Kidney epithelial cell (primary cell): ENCODE measurements around the gene MICAL3. TPM values are rescaled to one million over a fixed set of nuclear protein-coding genes. Genes with fewer than 3 reads are reported as not detected.
"Not testable (repeated sequence)": the region's sequence is repeated elsewhere in the genome, so short reads cannot be mapped to it uniquely, and the experiment has no call there.

Source experiments
- DNase-seq: peaks from one replicate; pipeline ENCODE4 v3.0.0-alpha.2; 2010; ENCODE audit warnings: low read depth
- H3K27me3 ChIP-seq: 2 replicates; pipeline ENCODE4 v1.6.0; 2011; ENCODE audit warnings: low read length; ENCODE audit not compliant: control insufficient read depth, insufficient read depth
- H3K36me3 ChIP-seq: 2 replicates; pipeline ENCODE4 v1.5.1; 2011; ENCODE audit warnings: low read length; ENCODE audit not compliant: control insufficient read depth, insufficient read depth
- H3K4me3 ChIP-seq: 2 replicates; pipeline ENCODE4 v1.5.1; 2011; ENCODE audit warnings: low read depth, mild to moderate bottlenecking, control low read depth, low read length
- CTCF ChIP-seq: IDR thresholded peaks from 2 replicates; pipeline ENCODE4 v1.5.1; 2011; ENCODE audit warnings: mild to moderate bottlenecking, moderate library complexity, low read length, control low read depth, inconsistent platforms; ENCODE audit not compliant: insufficient read depth, poor library complexity, severe bottlenecking
- total RNA-seq: library from RNA; depleted of rRNA; stranded (reverse); fragments of >200 nt; gene quantifications from 2 replicates; pipeline ENCODE4 v1.2.3, GENCODE V29; 2015

Gene MICAL3
- total RNA-seq, 1 donor from 2014 or later, result 38.9 TPM

GRCh38 chr22:17880020-17880419, 144.3 kb downstream of the MICAL3 start:
- Histone ChIP-seq H3K27me3 (no peaks in the 10 kb centered on the region), H3K36me3 (no peaks in the 10 kb centered on the region), H3K4me3 (no peak overlapping the region)
- DNase-seq, result no peak
- TF ChIP-seq CTCF, result no peak

GRCh38 chr22:17878941-17879340, 145.4 kb downstream of the MICAL3 start:
- Histone ChIP-seq H3K27me3 (no peaks in the 10 kb centered on the region), H3K4me3 (no peak overlapping the region)
- no peak for TF ChIP-seq CTCF

GRCh38 chr22:17878186-17878694, 146.1 kb downstream of the MICAL3 start:
- no peaks in the 10 kb centered on the region for H3K36me3 ChIP-seq
- no peak for TF ChIP-seq CTCF
- DNase-seq, result no peak

More at GRCh38 chr22:17878941-17879340, 145.4 kb downstream of the MICAL3 start:
- DNase-seq, result no peak
- no peaks in the 10 kb centered on the region for H3K36me3 ChIP-seq

DNA sequence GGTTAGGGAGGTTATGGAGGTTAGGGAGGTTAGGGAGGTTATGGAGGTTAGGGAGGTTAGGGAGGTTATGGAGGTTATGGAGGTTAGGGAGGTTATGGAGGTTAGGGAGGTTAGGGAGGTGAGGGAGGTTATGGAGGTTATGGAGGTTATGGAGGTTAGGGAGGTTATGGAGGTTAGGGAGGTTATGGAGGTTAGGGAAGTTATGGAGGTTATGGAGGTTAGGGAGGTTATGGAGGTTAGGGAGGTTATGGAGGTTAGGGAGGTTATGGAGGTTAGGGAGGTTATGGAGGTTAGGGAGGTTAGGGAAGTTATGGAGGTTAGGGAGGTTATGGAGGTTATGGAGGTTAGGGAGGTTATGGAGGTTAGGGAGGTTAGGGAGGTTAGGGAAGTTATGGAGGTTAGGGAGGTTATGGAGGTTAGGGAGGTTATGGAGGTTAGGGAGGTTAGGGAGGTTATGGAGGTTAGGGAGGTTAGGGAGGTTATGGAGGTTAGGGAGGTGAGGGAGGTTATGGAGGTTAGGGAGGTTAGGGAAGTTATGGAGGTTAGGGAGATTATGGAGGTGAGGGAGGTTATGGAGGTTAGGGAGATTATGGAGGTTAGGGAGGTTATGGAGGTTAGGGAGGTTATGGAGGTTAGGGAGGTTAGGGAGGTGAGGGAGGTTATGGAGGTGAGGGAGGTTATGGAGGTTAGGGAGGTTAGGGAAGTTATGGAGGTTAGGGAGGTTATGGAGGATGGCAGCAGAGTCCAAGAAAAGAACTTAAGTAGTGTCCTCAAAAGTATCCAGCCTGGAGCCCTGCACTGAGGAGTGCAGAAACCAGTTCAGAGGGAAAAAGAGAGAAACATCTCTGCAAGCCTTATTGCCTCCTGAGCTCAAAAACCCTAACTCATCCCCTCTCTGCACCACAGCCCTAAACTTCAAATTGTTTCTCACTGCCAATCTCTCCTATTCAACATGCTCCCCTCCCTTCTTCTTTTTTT, 147.2 kb downstream of the MICAL3 start:
- not testable (repeated sequence) for H3K4me3 ChIP-seq, DNase-seq, H3K36me3 ChIP-seq, H3K27me3 ChIP-seq

More at GRCh38 chr22:17878186-17878694, 146.1 kb downstream of the MICAL3 start:
- Histone ChIP-seq H3K27me3 (no peaks in the 10 kb centered on the region), H3K4me3 (no peak overlapping the region)

- no peak for DNase-seq
These were observed 148.0 kb downstream of the MICAL3 start for GRCh38 chr22:17876306-17876831.

More at GRCh38 chr22:17876306-17876831, 148.0 kb downstream of the MICAL3 start:
- Histone ChIP-seq H3K27me3 (no peaks in the 10 kb centered on the region), H3K4me3 (no peak overlapping the region), H3K36me3 (no peaks in the 10 kb centered on the region)
- TF ChIP-seq CTCF, result no peak
